ENCODE data around the gene MYO1D. TPM values are rescaled to one million over a fixed set of nuclear protein-coding genes. Genes with fewer than 3 reads are reported as not detected.

Gene MYO1D
- total and polyA plus RNA-seq, 4 donors, result 4.5 to 22.9 (median 13.3) TPM

DNA sequence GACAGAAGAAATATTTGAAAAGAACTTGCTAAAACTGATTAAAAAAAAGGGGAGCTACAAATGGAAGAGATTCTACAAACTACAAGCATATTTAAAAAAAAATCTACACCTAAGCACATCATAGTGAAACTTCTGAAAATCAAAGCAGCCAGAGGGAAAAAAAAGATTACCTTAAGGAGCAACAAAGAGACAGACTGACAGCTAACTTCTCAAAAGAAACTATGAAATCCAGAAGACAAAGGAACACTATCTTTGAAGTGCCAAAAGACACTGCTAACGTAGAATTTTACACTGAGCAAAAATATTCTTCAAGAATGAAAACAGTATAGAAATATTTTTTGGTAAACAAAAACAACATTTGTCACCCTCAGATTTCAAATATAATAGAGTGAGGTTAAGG, 151.2 kb downstream of the MYO1D start:
- Histone ChIP-seq H3K27ac (ENCODE audit: low read depth in 1 of 2, low read length in 2 of 2) (no peak overlapping the region), H3K4me3 (ENCODE audit: low read depth in 1 of 3, low read length in 3 of 3) (no peak overlapping the region), H3K9me3 (ENCODE audit: control insufficient read depth in 4 of 4, low read length in 3 of 4) (no peaks in the 10 kb centered on the region), H3K27me3 (ENCODE audit: control insufficient read depth in 4 of 4, insufficient read depth in 4 of 4, low read length in 3 of 4) (no peaks in the 10 kb centered on the region), H3K4me1 (ENCODE audit: control insufficient read depth in 4 of 4, insufficient read depth in 4 of 4, low read length in 3 of 4) (no peaks in the 10 kb centered on the region), H3K36me3 (ENCODE audit: control insufficient read depth in 4 of 4, insufficient read depth in 3 of 4, low read depth in 1 of 4, low read length in 3 of 4) (peaks cover 0 to 2% (median 2%) of the 10 kb centered on the region in 4 donors), H3K9ac (ENCODE audit: low read depth in 1 of 2, low read length in 2 of 2) (no peak overlapping the region)
- TF ChIP-seq SP1 (IDR thresholded peaks at IDR 0.05) (no peak), RXRA (IDR thresholded peaks at IDR 0.05) (no peak), RAD21 (IDR thresholded peaks at IDR 0.05) (no peak), EGR1 (IDR thresholded peaks at IDR 0.05; ENCODE audit: low read depth in 2 of 2) (no peak), NR2F2 (IDR thresholded peaks at IDR 0.05) (no peak), FOXA1 (IDR thresholded peaks at IDR 0.05) (no peak), FOXA2 (IDR thresholded peaks at IDR 0.05) (no peak), TAF1 (conservative IDR thresholded peaks at IDR 0.05) (no peak)
- TF ChIP-seq, protein P1, sequence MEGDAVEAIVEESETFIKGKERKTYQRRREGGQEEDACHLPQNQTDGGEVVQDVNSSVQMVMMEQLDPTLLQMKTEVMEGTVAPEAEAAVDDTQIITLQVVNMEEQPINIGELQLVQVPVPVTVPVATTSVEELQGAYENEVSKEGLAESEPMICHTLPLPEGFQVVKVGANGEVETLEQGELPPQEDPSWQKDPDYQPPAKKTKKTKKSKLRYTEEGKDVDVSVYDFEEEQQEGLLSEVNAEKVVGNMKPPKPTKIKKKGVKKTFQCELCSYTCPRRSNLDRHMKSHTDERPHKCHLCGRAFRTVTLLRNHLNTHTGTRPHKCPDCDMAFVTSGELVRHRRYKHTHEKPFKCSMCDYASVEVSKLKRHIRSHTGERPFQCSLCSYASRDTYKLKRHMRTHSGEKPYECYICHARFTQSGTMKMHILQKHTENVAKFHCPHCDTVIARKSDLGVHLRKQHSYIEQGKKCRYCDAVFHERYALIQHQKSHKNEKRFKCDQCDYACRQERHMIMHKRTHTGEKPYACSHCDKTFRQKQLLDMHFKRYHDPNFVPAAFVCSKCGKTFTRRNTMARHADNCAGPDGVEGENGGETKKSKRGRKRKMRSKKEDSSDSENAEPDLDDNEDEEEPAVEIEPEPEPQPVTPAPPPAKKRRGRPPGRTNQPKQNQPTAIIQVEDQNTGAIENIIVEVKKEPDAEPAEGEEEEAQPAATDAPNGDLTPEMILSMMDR (IDR thresholded peaks at IDR 0.05; ENCODE audit: low read depth, low read length, missing input control), result no peak
- TF ChIP-seq, protein P2, sequence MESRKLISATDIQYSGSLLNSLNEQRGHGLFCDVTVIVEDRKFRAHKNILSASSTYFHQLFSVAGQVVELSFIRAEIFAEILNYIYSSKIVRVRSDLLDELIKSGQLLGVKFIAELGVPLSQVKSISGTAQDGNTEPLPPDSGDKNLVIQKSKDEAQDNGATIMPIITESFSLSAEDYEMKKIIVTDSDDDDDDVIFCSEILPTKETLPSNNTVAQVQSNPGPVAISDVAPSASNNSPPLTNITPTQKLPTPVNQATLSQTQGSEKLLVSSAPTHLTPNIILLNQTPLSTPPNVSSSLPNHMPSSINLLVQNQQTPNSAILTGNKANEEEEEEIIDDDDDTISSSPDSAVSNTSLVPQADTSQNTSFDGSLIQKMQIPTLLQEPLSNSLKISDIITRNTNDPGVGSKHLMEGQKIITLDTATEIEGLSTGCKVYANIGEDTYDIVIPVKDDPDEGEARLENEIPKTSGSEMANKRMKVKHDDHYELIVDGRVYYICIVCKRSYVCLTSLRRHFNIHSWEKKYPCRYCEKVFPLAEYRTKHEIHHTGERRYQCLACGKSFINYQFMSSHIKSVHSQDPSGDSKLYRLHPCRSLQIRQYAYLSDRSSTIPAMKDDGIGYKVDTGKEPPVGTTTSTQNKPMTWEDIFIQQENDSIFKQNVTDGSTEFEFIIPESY (IDR thresholded peaks at IDR 0.05), result no peak
- 94% methylated on average over 1 of the region's 1 CpG for WGBS
- no peak for DNase-seq (ENCODE audit: low spot score)

DNA sequence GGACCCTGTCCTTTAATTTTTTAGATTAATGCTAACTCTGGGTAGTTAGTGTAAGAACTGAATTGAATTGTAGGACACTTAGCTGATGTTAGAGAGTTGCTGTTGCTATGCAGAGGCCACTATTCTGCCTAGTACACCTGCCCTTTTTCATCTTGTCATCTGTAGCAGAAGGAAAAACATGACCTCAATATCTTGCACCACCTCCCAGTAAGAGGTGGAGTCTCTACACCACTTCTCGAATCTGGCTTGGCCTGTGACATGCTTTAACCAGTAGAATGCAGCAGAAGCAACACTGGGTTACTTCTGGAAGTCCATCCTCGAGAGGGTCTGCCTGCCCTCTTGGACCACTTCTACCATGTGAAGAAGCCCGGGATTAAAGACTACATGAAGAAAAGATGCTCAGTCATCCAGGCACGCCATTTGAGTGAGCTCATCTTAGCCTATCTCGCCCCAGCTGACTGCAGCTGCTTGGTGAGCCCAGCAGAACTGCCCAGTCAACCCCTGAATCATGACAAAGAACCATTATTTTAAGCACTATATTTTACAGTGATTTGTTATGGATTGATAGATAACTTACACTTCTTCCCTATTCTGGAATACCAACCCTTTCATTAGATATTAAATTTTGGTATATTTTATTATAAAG, 153.5 kb downstream of the MYO1D start:
- 93% methylated on average over 5 of the region's 5 CpGs for WGBS
- Histone ChIP-seq H3K27me3 (ENCODE audit: control insufficient read depth in 4 of 4, insufficient read depth in 4 of 4, low read length in 3 of 4) (no peaks in the 10 kb centered on the region), H3K4me3 (ENCODE audit: low read depth in 1 of 3, low read length in 3 of 3) (no peak overlapping the region), H3K9me3 (ENCODE audit: control insufficient read depth in 4 of 4, low read length in 3 of 4) (no peaks in the 10 kb centered on the region), H3K4me1 (ENCODE audit: control insufficient read depth in 4 of 4, insufficient read depth in 4 of 4, low read length in 3 of 4) (no peaks in the 10 kb centered on the region), H3K36me3 (ENCODE audit: control insufficient read depth in 4 of 4, insufficient read depth in 3 of 4, low read depth in 1 of 4, low read length in 3 of 4) (peaks cover 0 to 4% (median 2%) of the 10 kb centered on the region in 4 donors), H3K9ac (ENCODE audit: low read depth in 1 of 2, low read length in 2 of 2) (no peak overlapping the region), H3K27ac (ENCODE audit: low read depth in 1 of 2, low read length in 2 of 2) (no peak overlapping the region)
- no peak for DNase-seq (ENCODE audit: low spot score)
- TF ChIP-seq, protein P3, sequence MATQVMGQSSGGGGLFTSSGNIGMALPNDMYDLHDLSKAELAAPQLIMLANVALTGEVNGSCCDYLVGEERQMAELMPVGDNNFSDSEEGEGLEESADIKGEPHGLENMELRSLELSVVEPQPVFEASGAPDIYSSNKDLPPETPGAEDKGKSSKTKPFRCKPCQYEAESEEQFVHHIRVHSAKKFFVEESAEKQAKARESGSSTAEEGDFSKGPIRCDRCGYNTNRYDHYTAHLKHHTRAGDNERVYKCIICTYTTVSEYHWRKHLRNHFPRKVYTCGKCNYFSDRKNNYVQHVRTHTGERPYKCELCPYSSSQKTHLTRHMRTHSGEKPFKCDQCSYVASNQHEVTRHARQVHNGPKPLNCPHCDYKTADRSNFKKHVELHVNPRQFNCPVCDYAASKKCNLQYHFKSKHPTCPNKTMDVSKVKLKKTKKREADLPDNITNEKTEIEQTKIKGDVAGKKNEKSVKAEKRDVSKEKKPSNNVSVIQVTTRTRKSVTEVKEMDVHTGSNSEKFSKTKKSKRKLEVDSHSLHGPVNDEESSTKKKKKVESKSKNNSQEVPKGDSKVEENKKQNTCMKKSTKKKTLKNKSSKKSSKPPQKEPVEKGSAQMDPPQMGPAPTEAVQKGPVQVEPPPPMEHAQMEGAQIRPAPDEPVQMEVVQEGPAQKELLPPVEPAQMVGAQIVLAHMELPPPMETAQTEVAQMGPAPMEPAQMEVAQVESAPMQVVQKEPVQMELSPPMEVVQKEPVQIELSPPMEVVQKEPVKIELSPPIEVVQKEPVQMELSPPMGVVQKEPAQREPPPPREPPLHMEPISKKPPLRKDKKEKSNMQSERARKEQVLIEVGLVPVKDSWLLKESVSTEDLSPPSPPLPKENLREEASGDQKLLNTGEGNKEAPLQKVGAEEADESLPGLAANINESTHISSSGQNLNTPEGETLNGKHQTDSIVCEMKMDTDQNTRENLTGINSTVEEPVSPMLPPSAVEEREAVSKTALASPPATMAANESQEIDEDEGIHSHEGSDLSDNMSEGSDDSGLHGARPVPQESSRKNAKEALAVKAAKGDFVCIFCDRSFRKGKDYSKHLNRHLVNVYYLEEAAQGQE (IDR thresholded peaks at IDR 0.05), result no peak
- no peak for TF ChIP-seq TAF1 (conservative IDR thresholded peaks at IDR 0.05)
- no peak for TF ChIP-seq HNF4A (conservative IDR thresholded peaks at IDR 0.05)
- TF ChIP-seq, protein P4, sequence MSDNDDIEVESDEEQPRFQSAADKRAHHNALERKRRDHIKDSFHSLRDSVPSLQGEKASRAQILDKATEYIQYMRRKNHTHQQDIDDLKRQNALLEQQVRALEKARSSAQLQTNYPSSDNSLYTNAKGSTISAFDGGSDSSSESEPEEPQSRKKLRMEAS (IDR thresholded peaks at IDR 0.05), result no peak
- no peak for TF ChIP-seq SP1 (IDR thresholded peaks at IDR 0.05)

All from liver (tissue), 9 donors.